K562 (cell line): ENCODE data around the gene SCARF1. TPM values are rescaled to one million over a fixed set of nuclear protein-coding genes. Genes with fewer than 3 reads are reported as not detected.

Source experiments
- ATAC-seq: fragments of 200-7000 bp; cut with Tn5 transposase; 3 replicates; pipeline ENCODE4 v1.9.1; 2020; ENCODE audit warnings: moderate library complexity
- BruUV-seq: library from RNA; stranded (reverse); fragments of 400-500 nt; replicated peaks from 2 replicates; lab custom pipeline; 2021; lab: Mats Ljungman, UMichigan
- CTCF ChIA-PET: fragments of 300-600 bp; formaldehyde crosslinking; extraction: SDS; loops from one replicate; lab custom pipeline; 2021; ENCODE audit warnings: low intra/inter-chr PET ratio; lab: Yijun Ruan, JAX
- POLR2A ChIA-PET: fragments of 300-600, 350-650 bp; sonication (Branson Sonifier 250); formaldehyde crosslinking; extraction: SDS; loops from one replicate; lab custom pipeline; 2021; ENCODE audit warnings: antibody characterized with exemption, inconsistent platforms; lab: Yijun Ruan, JAX
- DNase-seq, 4 experiments: peaks; one replicate each; pipeline versions ENCODE4 v3.0.0 to v3.0.0-alpha.2; 2011 to 2018; ENCODE audit warnings: low spot score in 3 of 4, mixed read lengths in 3 of 4; ENCODE audit errors: extremely low read depth in 1 of 4
- FAIRE-seq: peaks from 2 replicates; lab custom pipeline; 2011; peaks lifted over from hg19 to GRCh38; lab: Jason Lieb, UNC
- H2AFZ ChIP-seq: 2 replicates; pipeline ENCODE4 v1.6.0; 2011; ENCODE audit warnings: low read depth, low read length, control low read depth, inconsistent platforms
- H3K27ac ChIP-seq: fragments of 200-600 bp; 3 replicates; pipeline ENCODE4 v1.8.0; 2011; ENCODE audit warnings: low read depth, mild to moderate bottlenecking, control low read depth, inconsistent platforms, low read length, moderate library complexity, mixed read lengths; ENCODE audit errors: extremely low read depth
- H3K27me3 ChIP-seq, 2 experiments: fragments of 300-600 bp in 1 of 2; 2 replicates in 1 of 2; 3 replicates in 1 of 2; pipeline versions ENCODE4 v1.6.0 to v1.8.0; 2011; ENCODE audit warnings: inconsistent platforms in 2 of 2, low read length in 2 of 2, mild to moderate bottlenecking in 1 of 2, mixed read lengths in 1 of 2, moderate library complexity in 1 of 2; ENCODE audit not compliant: control insufficient read depth in 2 of 2, insufficient read depth in 2 of 2
- H3K36me3 ChIP-seq: fragments of 300-600 bp; 3 replicates; pipeline ENCODE4 v1.8.0; 2011; ENCODE audit warnings: mild to moderate bottlenecking, low read length, inconsistent platforms; ENCODE audit not compliant: control insufficient read depth, insufficient read depth
- H3K4me1 ChIP-seq, 2 experiments: fragments of 200-600 bp in 1 of 2; replicated peaks in 1 of 2; 2 replicates in 1 of 2; 3 replicates in 1 of 2; pipeline versions ENCODE4 v1.5.1 to v1.8.0; 2011; ENCODE audit warnings: inconsistent platforms in 2 of 2, low read length in 2 of 2, mild to moderate bottlenecking in 1 of 2, mixed read lengths in 1 of 2, moderate library complexity in 1 of 2; ENCODE audit not compliant: control insufficient read depth in 2 of 2, insufficient read depth in 2 of 2
- H3K4me2 ChIP-seq: 2 replicates; pipeline ENCODE4 v1.6.1; 2011; ENCODE audit warnings: low read length, control low read depth, inconsistent platforms, mixed read lengths; ENCODE audit not compliant: insufficient read depth
- H3K4me3 ChIP-seq: fragments of 200-600 bp; sonication (generic), shearing (Covaris generic); 2 replicates; pipeline ENCODE4 v1.5.1; 2016; ENCODE audit warnings: control low read depth, inconsistent platforms
- H3K79me2 ChIP-seq: fragments of 200-600 bp; 3 replicates; pipeline ENCODE4 v1.8.0; 2011; ENCODE audit warnings: low read length, inconsistent platforms; ENCODE audit not compliant: control insufficient read depth, insufficient read depth
- H3K9ac ChIP-seq, 2 experiments: 2 replicates each; pipeline versions ENCODE4 v1.6.0 to v1.6.1; 2011; ENCODE audit warnings: low read depth in 2 of 2, low read length in 2 of 2, control low read depth in 1 of 2, inconsistent platforms in 1 of 2, mild to moderate bottlenecking in 1 of 2, mixed read lengths in 1 of 2; ENCODE audit not compliant: insufficient read depth in 1 of 2
- H3K9me1 ChIP-seq: one replicate; pipeline ENCODE4 v1.6.0; 2011; ENCODE audit warnings: inconsistent platforms, mild to moderate bottlenecking, low read length, moderate library complexity; ENCODE audit not compliant: control insufficient read depth, insufficient read depth
- H3K9me3 ChIP-seq: replicated peaks from 2 replicates; pipeline ENCODE4 v1.5.1; 2011; ENCODE audit warnings: low read depth, low read length, inconsistent platforms; ENCODE audit not compliant: control insufficient read depth, insufficient read depth
- H4K20me1 ChIP-seq: replicated peaks from 2 replicates; pipeline ENCODE4 v1.6.1; 2011; ENCODE audit warnings: low read length, inconsistent platforms, mixed read lengths; ENCODE audit not compliant: control insufficient read depth, insufficient read depth
- BRCA1 ChIP-seq, 2 experiments: fragments of 450-650 bp in 1 of 2; sonication (generic) in 1 of 2; formaldehyde crosslinking in 1 of 2; IDR thresholded peaks; 2 replicates each; pipeline versions ENCODE4 v1.5.0 to v1.6.1; 2017 to 2020; ENCODE audit warnings: mild to moderate bottlenecking in 1 of 2, missing genetic modification reagents in 1 of 2
- BRD4 ChIP-seq: fragments of 200-600 bp; sonication (generic); IDR thresholded peaks from 2 replicates; pipeline ENCODE4 v1.6.1; 2017; ENCODE audit warnings: inconsistent platforms
- CREBBP ChIP-seq: IDR thresholded peaks from one replicate; pipeline ENCODE4 v1.6.1; 2012; ENCODE audit warnings: low read depth, mild to moderate bottlenecking, control low read depth, inconsistent platforms, low read length
- CXXC5 ChIP-seq: fragments of 250-450 bp; sonication (Bioruptor Pico); IDR thresholded peaks from 2 replicates; pipeline ENCODE4 v1.8.0; 2022; ENCODE audit warnings: inconsistent platforms, mild to moderate bottlenecking, moderate library complexity
- GATAD2B ChIP-seq: fragments of 450-650 bp; IDR thresholded peaks from 2 replicates; pipeline ENCODE4 v1.6.1; 2017; ENCODE audit warnings: mild to moderate bottlenecking, borderline replicate concordance
- GTF2E2 ChIP-seq: fragments of 200-800 bp; sonication (Bioruptor generic); IDR thresholded peaks from 2 replicates; pipeline ENCODE4 v1.6.1; 2016; ENCODE audit warnings: missing genetic modification characterization, missing compliant biosample characterization
- L3MBTL2 ChIP-seq: fragments of 450-650 bp; IDR thresholded peaks from 2 replicates; pipeline ENCODE4 v1.6.1; 2016; ENCODE audit warnings: mild to moderate bottlenecking, moderate library complexity
- NKRF ChIP-seq: fragments of 450-650 bp; IDR thresholded peaks from 2 replicates; pipeline ENCODE4 v1.6.1; 2016; ENCODE audit warnings: borderline replicate concordance
- PTTG1 ChIP-seq: fragments of 450-650 bp; IDR thresholded peaks from 2 replicates; pipeline ENCODE4 v1.6.1; 2016; ENCODE audit warnings: low read depth, mild to moderate bottlenecking, missing genetic modification characterization, missing compliant biosample characterization
- SPI1 ChIP-seq: IDR thresholded peaks from 2 replicates; pipeline ENCODE4 v1.6.1; 2011; ENCODE audit warnings: low read depth, low read length, control low read depth, borderline replicate concordance
- STAG1 ChIP-seq: sonication (generic); formaldehyde crosslinking; IDR thresholded peaks from 2 replicates; pipeline ENCODE4 v1.5.0; 2020; ENCODE audit warnings: missing genetic modification reagents, borderline replicate concordance
- STAT5A ChIP-seq: IDR thresholded peaks from 2 replicates; pipeline ENCODE4 v1.6.1; 2012; ENCODE audit warnings: low read length, inconsistent platforms, borderline replicate concordance
- TRIM28 ChIP-seq: fragments of 450-650 bp; IDR thresholded peaks from 2 replicates; pipeline ENCODE4 v1.6.1; 2017
- TSHZ1 ChIP-seq: fragments of 250-450 bp; sonication (Bioruptor Pico); IDR thresholded peaks from 2 replicates; pipeline ENCODE4 v1.4.0; 2020; ENCODE audit warnings: mild to moderate bottlenecking, moderate library complexity
- ZNF184 ChIP-seq: sonication (generic); formaldehyde crosslinking; IDR thresholded peaks from 2 replicates; pipeline ENCODE4 v1.5.0; 2020; ENCODE audit warnings: missing genetic modification reagents
- ZNF263 ChIP-seq: sonication (generic); formaldehyde crosslinking; IDR thresholded peaks from 2 replicates; pipeline ENCODE4 v1.8.0; 2022; ENCODE audit warnings: mild to moderate bottlenecking, missing genetic modification reagents, borderline replicate concordance
- WGBS: fragments of 100-300 bp; shearing (Covaris generic); methylation state at CpG from one replicate; pipeline ENCODE4 v1.1.6; 2016; ENCODE audit warnings: low coverage, mixed read lengths; ENCODE audit not compliant: insufficient coverage; ENCODE audit errors: missing lambda C conversion rate; 5-methylcytosine and 5-hydroxymethylcytosine counted together
- in situ Hi-C: fragments of 300-500 bp; cut with MboI; formaldehyde crosslinking; loops from 4 replicates; pipeline ENCODE4 v1.15.0; 2018; ENCODE audit warnings: inconsistent platforms, mixed read lengths
- intact Hi-C: fragments of 100-400 bp; cut with micrococcal nuclease; formaldehyde crosslinking; loops from 2 replicates; pipeline ENCODE4 v1.14.2; 2022
- polyA plus RNA-seq, 8 experiments: library from polyadenylated mRNA; depleted of rRNA in 4 of 8; stranded (reverse) in 5 of 8; unstranded in 3 of 8; fragments of >200 nt; fragmentation: Nextera tagmentation in 2 of 8; fragmentation: Illumina TruSeq in 1 of 8; extraction: Ambion mirVana in 2 of 8; extraction: Trizol in 1 of 8; gene quantifications; 2 replicates each; pipeline versions ENCODE4 v1.2.1 to v1.2.3, GENCODE V29; 2011 to 2014; ENCODE audit warnings: inconsistent platforms in 1 of 8, missing spikeins in 1 of 8
- total RNA-seq, 7 experiments: library from RNA; depleted of rRNA in 6 of 7; stranded (reverse); fragments of >200 nt in 6 of 7; fragmentation: Illumina TruSeq in 2 of 7; extraction: Trizol in 2 of 7; gene quantifications; 2 replicates each; pipeline versions ENCODE4 v1.2.1 to v1.2.3, GENCODE V29; 2011 to 2021; ENCODE audit warnings: low replicate concordance in 1 of 7

Gene SCARF1
- total and polyA plus RNA-seq, 9 of the 15 experiments (the other 6 are each of a cell fraction or from before 2014, with no cell fraction given), result 0.04 to 2.1 (median 0.63) TPM

- peaks cover 21 to 59% of the 10 kb centered on the region in 2 experiments for H3K4me1 ChIP-seq
- TF ChIP-seq GATAD2B (no peak), ZNF263 (no peak), NKRF (no peak), GTF2E2 (tag) (peak; percentile 78; the same call in 1 of the 2 replicates), CXXC5 (CRISPR knock-in tag) (no peak; the same call in none of the 2 replicates), TRIM28 (no peak), SPI1 (no peak), STAG1 (CRISPR knock-in tag) (peak; percentile 30; the same call in 1 of the 2 replicates), BRD4 (0 out of 2 replicates have a peak, but pooled peaks have one; percentile 55), ZNF184 (CRISPR knock-in tag) (no peak), L3MBTL2 (no peak), STAT5A (no peak), BRCA1 (IDR thresholded peaks at IDR 0.05) (no peak), BRCA1 (CRISPR knock-in tag; IDR thresholded peaks at IDR 0.05) (no peak), TSHZ1 (CRISPR knock-in tag) (no peak), CREBBP (no peak), PTTG1 (tag) (no peak)
Measured at GRCh38 chr17:1648963-1649843, 3.7 kb upstream of the SCARF1 start.

More at GRCh38 chr17:1648963-1649843, 3.7 kb upstream of the SCARF1 start:
- H3K27me3 ChIP-seq, result no peaks in the 10 kb centered on the region
- peak; percentile 75 for ATAC-seq
- peaks cover 12% of the 10 kb centered on the region; the same call in 2 of the 3 replicates for H3K79me2 ChIP-seq
- BruUV-seq, result TSS peak; percentile 88
- peaks cover 61% of the 10 kb centered on the region for H3K36me3 ChIP-seq
- H3K9me3 ChIP-seq, result no peaks in the 10 kb centered on the region
- DNase-seq, result peak; percentile 93 to 95 (median 94)
- in situ Hi-C loops (no loop called here), intact Hi-C loops (no loop called here)
- peak; percentile 29 for FAIRE-seq
- H3K27ac ChIP-seq, result peak overlapping the region; percentile 99
- under 1% methylated on average over 31 of the region's 100 CpGs for whole genome bisulfite sequencing
- no peaks in the 10 kb centered on the region for H3K9me1 ChIP-seq
- CTCF ChIA-PET, result interaction anchor here (0.6 to 1.5 kb wide), 2 partner anchors 75 to 257 kb away, joined by 6 to 8 read pairs; no protein-coding TSS in a partner anchor
- POLR2A ChIA-PET, result interaction anchor here (0.5 to 3.5 kb wide), 17 partner anchors 9 to 261 kb away, joined by 3 to 20 read pairs (median 3); partner anchors contain the start of gene INPP5K
- no peak overlapping the region for H2AFZ ChIP-seq
- H3K4me2 ChIP-seq, result peak overlapping the region; percentile 84; the same call in 1 of the 2 replicates
- H3K4me3 ChIP-seq, result peak overlapping the region; percentile 70
- H3K9ac ChIP-seq, result peak overlapping the region; percentile 94 to 97
- 0 out of 2 replicates have a peak, but pooled peaks cover 2% of the 10 kb centered on the region for H4K20me1 ChIP-seq
